Smooth muscle cell of the coronary artery (primary cell): ENCODE measurements around the gene TEX29. TPM values are rescaled to one million over a fixed set of nuclear protein-coding genes. Genes with fewer than 3 reads are reported as not detected.

ENCODE experiments used
- total RNA-seq: library from RNA; depleted of rRNA; stranded (reverse); fragments of >200 nt; gene quantifications from 2 replicates; pipeline ENCODE4 v1.2.3, GENCODE V29; 2014; ENCODE audit warnings: low replicate concordance

The TEX29 gene
- 0.15 and 3.6 TPM in 2 replicates for total RNA-seq

GRCh38 chr13:111319998-111320911 is at the start of gene TEX29:
Gene TEX29 (plus strand): TSS chr13:111320642. CDS start chr13:111320891, 249 bp downstream.

Other genes with a start within 250 kb of the TEX29 start
- 30.5 and 43.8 TPM in 2 replicates for gene ARHGEF7, start 205.3 kb upstream of the TEX29 start, total RNA-seq